ENCODE measurements around the gene TPSB2.

DNA sequence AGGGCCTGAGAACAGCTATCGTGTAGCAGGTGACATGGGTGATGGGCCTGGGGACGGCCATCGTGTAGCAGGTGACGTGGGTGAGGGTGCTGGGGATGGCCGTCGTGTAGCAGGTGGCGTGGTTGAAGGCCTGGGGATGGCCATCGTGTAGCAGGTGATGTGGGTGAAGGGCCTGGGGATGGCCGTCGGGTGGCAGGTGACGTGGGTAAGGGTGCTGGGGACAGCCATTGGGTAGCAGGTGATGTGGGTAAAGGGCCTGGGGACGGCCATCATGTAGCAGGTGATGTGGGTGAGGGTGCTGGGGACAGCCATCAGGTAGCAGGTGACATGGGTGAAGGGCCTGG, 41.4 kb upstream of the TPSB2 start:
- TF ChIP-seq, protein P1, sequence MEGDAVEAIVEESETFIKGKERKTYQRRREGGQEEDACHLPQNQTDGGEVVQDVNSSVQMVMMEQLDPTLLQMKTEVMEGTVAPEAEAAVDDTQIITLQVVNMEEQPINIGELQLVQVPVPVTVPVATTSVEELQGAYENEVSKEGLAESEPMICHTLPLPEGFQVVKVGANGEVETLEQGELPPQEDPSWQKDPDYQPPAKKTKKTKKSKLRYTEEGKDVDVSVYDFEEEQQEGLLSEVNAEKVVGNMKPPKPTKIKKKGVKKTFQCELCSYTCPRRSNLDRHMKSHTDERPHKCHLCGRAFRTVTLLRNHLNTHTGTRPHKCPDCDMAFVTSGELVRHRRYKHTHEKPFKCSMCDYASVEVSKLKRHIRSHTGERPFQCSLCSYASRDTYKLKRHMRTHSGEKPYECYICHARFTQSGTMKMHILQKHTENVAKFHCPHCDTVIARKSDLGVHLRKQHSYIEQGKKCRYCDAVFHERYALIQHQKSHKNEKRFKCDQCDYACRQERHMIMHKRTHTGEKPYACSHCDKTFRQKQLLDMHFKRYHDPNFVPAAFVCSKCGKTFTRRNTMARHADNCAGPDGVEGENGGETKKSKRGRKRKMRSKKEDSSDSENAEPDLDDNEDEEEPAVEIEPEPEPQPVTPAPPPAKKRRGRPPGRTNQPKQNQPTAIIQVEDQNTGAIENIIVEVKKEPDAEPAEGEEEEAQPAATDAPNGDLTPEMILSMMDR (IDR thresholded peaks at IDR 0.05): no peak
- TF ChIP-seq POLR2A (IDR thresholded peaks at IDR 0.05): no peak

All from right lobe of liver (tissue), 4 donors.